Esophagus (tissue), 2 donors: ENCODE data around the gene IQCK. TPM values are rescaled to one million over a fixed set of nuclear protein-coding genes. Genes with fewer than 3 reads are reported as not detected.
A peak's percentile ranks its signal among the peaks of the same experiment; 100 is the strongest.

Source experiments
- H3K27ac ChIP-seq, 2 donors: one replicate each; pipeline ENCODE4 v1.5.1; 2013; ENCODE audit warnings: low read depth in 2 of 2, mild to moderate bottlenecking in 2 of 2, inconsistent platforms in 1 of 2, low read length in 1 of 2, moderate library complexity in 1 of 2
- H3K27me3 ChIP-seq, 2 donors: one replicate each; pipeline ENCODE4 v1.6.1; 2013; ENCODE audit warnings: low read length in 2 of 2, control low read depth in 1 of 2, mild to moderate bottlenecking in 1 of 2; ENCODE audit not compliant: insufficient read depth in 2 of 2, control insufficient read depth in 1 of 2
- H3K36me3 ChIP-seq, 2 donors: one replicate each; pipeline ENCODE4 v1.6.1; 2013; ENCODE audit warnings: low read length in 1 of 2; ENCODE audit not compliant: control insufficient read depth in 2 of 2, insufficient read depth in 2 of 2
- H3K4me1 ChIP-seq, 2 donors: one replicate each; pipeline ENCODE4 v1.6.1; 2013; ENCODE audit warnings: low read length in 1 of 2; ENCODE audit not compliant: control insufficient read depth in 2 of 2, insufficient read depth in 2 of 2
- H3K4me3 ChIP-seq, 2 donors: one replicate each; pipeline ENCODE4 v1.5.1; 2013; ENCODE audit warnings: low read length in 2 of 2, mild to moderate bottlenecking in 2 of 2, low read depth in 1 of 2, moderate library complexity in 1 of 2
- H3K9me3 ChIP-seq, 2 donors: one replicate each; pipeline ENCODE4 v1.6.1; 2013; ENCODE audit warnings: mild to moderate bottlenecking in 2 of 2, low read depth in 1 of 2, low read length in 1 of 2, moderate library complexity in 1 of 2; ENCODE audit not compliant: control insufficient read depth in 2 of 2, insufficient read depth in 1 of 2
- WGBS, 2 donors: extraction: QIAGEN DNeasy Blood & Tissue Kit; methylation state at CpG; one replicate each; pipeline ENCODE4 v1.1.7; 2013; 5-methylcytosine and 5-hydroxymethylcytosine counted together
- polyA plus RNA-seq, 2 donors: library from polyadenylated mRNA; stranded (reverse); fragments of 200-250 nt; gene quantifications; one replicate each; pipeline ENCODE4 v1.2.3, GENCODE V29; 2013
- donor health status: healthy with polysubstance abuse.
- donor health status: Bipolar disorder and iron deficiency.

IQCK gene
- polyA plus RNA-seq, 2 donors = 4.5 to 5.3 TPM

DNA sequence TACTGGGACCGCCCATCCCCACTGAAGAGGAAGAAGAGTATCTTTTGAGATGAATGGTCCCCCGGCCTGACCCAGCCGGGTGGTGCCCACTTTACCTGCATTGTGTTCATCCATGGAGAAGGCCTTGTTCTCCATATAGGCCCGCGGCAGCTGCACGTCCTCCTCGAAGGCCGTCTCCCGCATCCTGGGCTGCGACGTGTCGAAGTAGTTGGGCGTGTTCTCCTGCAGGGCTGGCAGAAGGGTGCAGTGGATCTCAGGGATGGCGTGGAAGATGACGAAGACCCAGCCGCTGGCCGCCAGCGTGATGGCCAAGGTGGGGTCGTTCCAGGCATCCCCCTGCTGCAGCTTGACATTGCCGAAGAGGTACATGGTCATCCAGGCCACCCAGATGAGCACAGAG, 153.7 kb downstream of the IQCK start:
- WGBS, 2 donors = 92 to 93% methylated on average over 20 of the region's 20 CpGs
- Histone ChIP-seq H3K27ac (no peak overlapping the region), H3K27me3 (no peaks in the 10 kb centered on the region), H3K4me1 (peaks cover 0 to 13% of the 10 kb centered on the region in 2 donors), H3K9me3 (no peaks in the 10 kb centered on the region), H3K36me3 (peaks cover 3 to 11% of the 10 kb centered on the region in 2 donors), H3K4me3 (no peak overlapping the region)

DNA sequence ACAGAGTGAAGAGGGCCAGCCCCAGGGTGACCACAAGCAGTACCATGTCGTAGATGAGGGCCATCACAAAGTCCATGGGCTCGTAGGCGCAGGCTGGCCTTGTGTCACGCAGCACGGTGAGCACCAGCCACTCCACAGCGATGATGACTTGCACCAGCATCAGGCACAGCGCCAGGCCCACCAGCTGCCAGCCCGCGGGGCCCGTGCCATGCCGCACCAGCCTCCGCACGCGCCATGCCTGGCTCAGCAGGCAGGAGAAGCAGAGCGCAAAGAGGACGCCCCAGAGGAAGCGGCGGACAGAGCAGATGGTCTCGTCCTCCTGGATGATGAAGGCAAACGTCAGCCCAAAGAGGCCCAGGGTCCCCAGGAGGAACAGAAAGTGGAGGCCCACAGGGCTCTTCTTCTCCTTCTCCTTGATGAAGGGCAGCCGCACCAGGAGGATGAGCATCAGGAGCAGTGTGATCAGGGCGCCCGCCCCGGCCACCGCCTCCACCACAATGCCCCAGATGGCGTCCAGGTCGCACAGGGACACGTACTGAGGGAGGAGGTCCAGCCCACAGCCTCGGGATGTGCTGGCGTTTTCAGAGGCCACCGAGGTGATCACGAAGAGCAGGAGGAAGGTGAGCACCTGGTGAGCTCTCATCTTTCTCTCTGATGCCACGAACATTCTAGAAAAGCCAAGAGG, 154.2 kb downstream of the IQCK start:
- Histone ChIP-seq H3K4me1 (peaks cover 0 to 13% of the 10 kb centered on the region in 2 donors), H3K4me3 (no peak overlapping the region), H3K27me3 (no peaks in the 10 kb centered on the region), H3K27ac (no peak overlapping the region), H3K9me3 (no peaks in the 10 kb centered on the region), H3K36me3 (peaks cover 3 to 11% of the 10 kb centered on the region in 2 donors)
- 96% methylated on average over 33 of the region's 33 CpGs for WGBS, 2 donors

DNA sequence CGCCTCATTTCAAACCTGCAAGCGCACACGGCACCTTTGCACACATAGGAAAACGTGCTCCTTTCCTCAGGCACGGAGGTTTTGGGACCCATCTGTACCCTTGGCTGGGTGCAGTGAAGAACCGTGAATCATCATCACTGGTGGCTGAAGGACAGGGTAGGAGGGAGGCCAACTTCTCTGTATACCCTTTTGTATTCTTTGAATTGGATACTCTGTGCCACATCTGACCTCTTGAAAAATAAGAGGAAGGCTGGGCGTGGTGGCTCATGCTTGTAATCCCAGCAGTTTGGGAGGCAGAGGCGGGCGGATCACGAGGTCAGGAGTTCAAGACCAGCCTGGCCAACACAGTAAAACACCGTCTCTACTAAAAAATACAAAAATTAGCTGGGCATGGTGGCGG, 154.9 kb downstream of the IQCK start:
- H3K9me3 ChIP-seq = no peaks in the 10 kb centered on the region
- peaks cover 0 to 13% of the 10 kb centered on the region in 2 donors for H3K4me1 ChIP-seq
- H3K27me3 ChIP-seq = no peaks in the 10 kb centered on the region
- no peak overlapping the region for H3K27ac ChIP-seq
- peaks cover 3 to 11% of the 10 kb centered on the region in 2 donors for H3K36me3 ChIP-seq
- no peak overlapping the region for H3K4me3 ChIP-seq
- WGBS, 2 donors = 84 to 87% methylated on average over 12 of the region's 12 CpGs

DNA sequence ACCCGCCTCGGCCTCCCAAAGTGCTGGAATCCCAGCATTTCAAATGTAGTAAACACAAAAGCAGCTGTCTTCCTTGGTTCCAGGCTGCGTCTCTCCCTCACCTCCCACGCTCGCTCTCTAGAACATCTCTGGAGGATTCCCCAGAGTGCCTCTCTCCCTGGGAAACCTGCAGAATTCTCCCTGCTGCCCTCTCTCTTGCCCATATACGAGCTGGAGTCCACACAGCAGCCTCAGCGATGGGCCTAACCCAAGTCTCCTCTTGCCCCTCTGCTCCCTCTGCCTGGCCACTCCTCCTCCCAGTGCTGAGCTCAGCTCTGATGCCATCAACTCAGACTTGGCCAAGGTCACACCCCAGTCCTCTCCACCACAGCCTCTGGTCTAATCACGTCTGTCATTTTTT, 156.0 kb downstream of the IQCK start:
- WGBS, 2 donors = 71 to 79% methylated on average over 8 of the region's 8 CpGs
- Histone ChIP-seq H3K4me3 (no peak overlapping the region), H3K27ac (no peak overlapping the region), H3K36me3 (peaks cover 3 to 11% of the 10 kb centered on the region in 2 donors), H3K9me3 (no peaks in the 10 kb centered on the region), H3K4me1 (peaks cover 0 to 15% of the 10 kb centered on the region in 2 donors), H3K27me3 (no peaks in the 10 kb centered on the region)

DNA sequence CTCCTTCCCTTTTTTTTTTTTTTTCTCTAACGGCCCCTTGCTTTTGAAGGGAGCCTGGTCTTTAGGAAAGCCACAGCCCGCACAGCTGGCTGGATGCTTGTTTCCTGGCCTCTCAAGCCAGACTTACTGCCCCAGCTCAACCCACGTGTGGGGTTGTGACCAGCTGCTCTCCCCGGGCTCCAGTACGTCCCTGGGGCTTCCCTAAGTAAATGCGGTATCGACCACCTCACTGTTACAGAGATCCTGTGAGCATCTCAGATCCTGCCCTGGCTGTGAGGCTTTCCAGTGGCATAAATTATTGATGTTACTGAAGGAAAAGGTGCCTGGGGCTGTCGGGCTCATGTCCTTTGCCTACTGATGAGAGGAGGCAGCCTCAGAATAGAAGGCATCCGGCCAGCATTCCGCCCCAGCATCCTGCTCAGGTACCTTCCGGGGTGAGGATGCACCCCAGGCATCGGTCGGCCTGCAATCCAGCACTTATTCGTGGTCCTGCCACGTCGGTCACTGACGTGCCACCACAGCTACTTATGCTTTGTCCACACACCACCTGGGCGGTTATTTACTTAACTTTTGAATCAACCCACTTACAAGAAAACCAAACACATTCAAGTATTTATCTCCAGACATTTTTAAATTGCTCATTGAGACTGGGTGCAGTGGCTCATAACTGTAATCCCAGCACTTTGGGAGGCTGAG, 156.9 kb downstream of the IQCK start:
- peaks cover 0 to 11% of the 10 kb centered on the region in 2 donors for H3K36me3 ChIP-seq
- peaks cover 0 to 18% of the 10 kb centered on the region in 2 donors for H3K4me1 ChIP-seq
- no peaks in the 10 kb centered on the region for H3K9me3 ChIP-seq
- H3K4me3 ChIP-seq = no peak overlapping the region
- no peak overlapping the region for H3K27ac ChIP-seq
- H3K27me3 ChIP-seq = no peaks in the 10 kb centered on the region
- 67 to 72% methylated on average over 18 of the region's 18 CpGs for WGBS, 2 donors

DNA sequence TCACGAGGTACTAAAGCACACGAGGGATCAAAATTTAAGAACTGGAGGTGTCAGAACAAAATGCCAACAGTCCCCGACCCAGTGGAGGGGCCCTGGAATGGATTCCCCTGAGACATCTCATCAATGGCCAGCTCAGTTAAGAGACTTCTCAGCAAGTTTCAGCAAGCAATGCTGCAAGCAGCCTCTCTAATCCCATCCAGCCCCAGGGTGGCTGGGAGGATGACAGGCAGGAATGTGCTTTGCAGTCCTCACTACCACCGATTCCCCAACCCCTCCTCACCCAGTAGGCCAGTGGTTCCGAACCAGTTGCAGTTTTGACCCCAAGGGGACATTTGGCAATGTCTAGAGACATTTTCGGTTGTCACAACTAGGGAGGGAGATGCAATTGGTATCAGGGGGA, 157.8 kb downstream of the IQCK start:
- H3K9me3 ChIP-seq = no peaks in the 10 kb centered on the region
- no peak overlapping the region for H3K27ac ChIP-seq
- 54 to 74% methylated on average over 6 of the region's 6 CpGs for WGBS, 2 donors
- peaks cover 0 to 11% of the 10 kb centered on the region in 2 donors for H3K36me3 ChIP-seq
- no peaks in the 10 kb centered on the region for H3K27me3 ChIP-seq
- H3K4me3 ChIP-seq = no peak overlapping the region
- peaks cover 0 to 20% of the 10 kb centered on the region in 2 donors for H3K4me1 ChIP-seq

DNA sequence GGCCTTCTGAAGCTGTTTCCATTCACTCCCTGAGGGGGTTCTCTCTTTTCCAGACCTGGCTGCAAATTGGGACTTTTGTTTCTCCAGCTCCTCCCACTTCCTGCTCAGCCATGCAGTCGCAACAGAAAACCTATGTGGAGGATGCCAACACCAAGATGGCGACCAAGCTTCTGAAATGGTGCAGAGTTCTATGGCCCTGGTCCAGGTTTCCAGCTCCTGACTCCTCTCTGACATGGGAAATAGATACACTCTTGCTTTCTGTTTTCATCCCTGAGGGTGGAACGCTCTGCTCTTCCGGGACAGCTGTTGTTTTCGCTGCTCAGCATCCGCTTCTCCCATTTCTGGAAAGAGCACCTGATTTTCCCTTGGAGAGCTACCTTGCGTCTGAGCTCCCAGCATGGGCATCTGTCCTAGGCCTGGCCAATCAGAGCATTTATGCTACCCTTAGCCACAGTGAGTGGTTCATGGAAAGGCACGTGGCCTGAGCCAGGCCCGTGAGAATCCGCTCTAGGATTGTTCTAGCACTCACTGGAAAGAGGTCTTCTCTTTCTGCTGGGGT, 158.5 kb downstream of the IQCK start:
- Histone ChIP-seq H3K36me3 (peaks cover 0 to 10% of the 10 kb centered on the region in 2 donors), H3K27ac (no peak overlapping the region), H3K27me3 (no peaks in the 10 kb centered on the region), H3K4me1 (peaks cover 0 to 20% of the 10 kb centered on the region in 2 donors), H3K9me3 (no peaks in the 10 kb centered on the region), H3K4me3 (no peak overlapping the region)
- WGBS, 2 donors = 72 to 75% methylated on average over 10 of the region's 10 CpGs

DNA sequence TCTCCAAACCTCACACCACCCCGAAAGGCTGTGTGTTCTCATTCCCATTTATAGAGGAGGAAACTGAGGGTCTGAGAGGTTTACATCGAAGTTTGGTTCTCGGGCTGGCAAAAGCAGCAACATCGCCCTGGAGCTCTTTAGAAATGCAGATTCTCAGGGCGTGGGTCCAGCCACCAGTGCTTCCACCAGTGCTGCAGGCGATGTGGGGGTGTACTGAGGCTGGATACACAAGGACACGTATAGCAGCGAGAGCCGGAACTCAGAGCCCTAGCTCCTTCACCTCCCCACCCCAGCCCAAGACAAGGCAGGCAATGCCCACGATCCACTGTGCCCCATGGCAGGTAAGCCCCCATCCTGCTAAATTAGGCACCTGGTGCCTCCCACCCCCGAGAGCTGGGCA, 160.7 kb downstream of the IQCK start:
- Histone ChIP-seq H3K9me3 (no peaks in the 10 kb centered on the region), H3K36me3 (no peaks in the 10 kb centered on the region), H3K4me3 (no peak overlapping the region), H3K27ac (peak overlapping the region in 1 of 2 donors; percentile 34), H3K4me1 (peaks cover 0 to 20% of the 10 kb centered on the region in 2 donors), H3K27me3 (peaks cover 0 to 2% of the 10 kb centered on the region in 2 donors)
- WGBS, 2 donors = 58 to 73% methylated on average over 11 of the region's 11 CpGs

DNA sequence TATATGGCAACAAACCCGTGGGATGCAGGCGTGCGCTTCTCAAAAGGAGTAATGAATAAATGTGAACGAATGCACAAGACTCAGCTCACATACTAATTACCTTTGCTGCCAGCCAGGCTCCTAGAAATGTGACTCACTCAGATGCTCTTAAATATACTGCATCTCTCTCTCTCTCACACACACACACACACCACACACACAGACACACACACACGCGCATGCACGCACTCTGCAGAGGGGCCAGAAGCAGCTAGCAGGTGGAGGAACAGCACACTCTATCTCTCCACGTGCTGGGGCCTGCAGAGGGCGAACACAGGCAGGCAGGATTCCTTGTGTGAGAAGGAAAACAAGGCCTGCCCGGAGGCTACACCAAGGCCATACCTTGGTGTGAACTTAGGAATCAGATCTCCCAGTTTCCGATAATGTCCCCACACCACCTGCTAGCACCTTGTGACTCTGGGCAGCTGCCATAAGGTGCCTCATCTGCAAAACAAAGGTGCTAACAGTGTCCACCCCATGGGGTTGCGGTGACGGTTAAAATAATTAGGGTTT, 161.2 kb downstream of the IQCK start:
- Histone ChIP-seq H3K36me3 (no peaks in the 10 kb centered on the region), H3K4me1 (peaks cover 2 to 17% of the 10 kb centered on the region in 2 donors), H3K9me3 (no peaks in the 10 kb centered on the region), H3K27me3 (peaks cover 0 to 2% of the 10 kb centered on the region in 2 donors), H3K4me3 (no peak overlapping the region), H3K27ac (peak overlapping the region in 1 of 2 donors; percentile 34)
- 43 to 44% methylated on average over 13 of the region's 13 CpGs for WGBS, 2 donors
